Spinal cord (tissue), 10 donors: ENCODE measurements around the gene TMC6. TPM values are rescaled to one million over a fixed set of nuclear protein-coding genes. Genes with fewer than 3 reads are reported as not detected.
"Not testable (repeated sequence)": the region's sequence is repeated elsewhere in the genome, so short reads cannot be mapped to it uniquely, and the experiment has no call there.

ENCODE experiments used
- DNase-seq, 6 donors: peaks; one replicate each; pipeline versions ENCODE4 v3.0.0 to v3.0.0-alpha.2; 2013 to 2015; ENCODE audit warnings: low spot score in 6 of 6, low read depth in 4 of 6
- H3K27ac ChIP-seq: one replicate; pipeline ENCODE4 v1.5.1; 2013; ENCODE audit warnings: low read depth, low read length, control low read depth
- H3K27me3 ChIP-seq: one replicate; pipeline ENCODE4 v1.6.1; 2013; ENCODE audit warnings: low read length; ENCODE audit not compliant: control insufficient read depth, insufficient read depth
- H3K36me3 ChIP-seq: one replicate; pipeline ENCODE4 v1.6.1; 2013; ENCODE audit warnings: low read length; ENCODE audit not compliant: control insufficient read depth, insufficient read depth
- H3K4me1 ChIP-seq: one replicate; pipeline ENCODE4 v1.6.1; 2013; ENCODE audit warnings: low read length; ENCODE audit not compliant: control insufficient read depth, insufficient read depth
- H3K4me3 ChIP-seq: one replicate; pipeline ENCODE4 v1.5.1; 2013; ENCODE audit warnings: low read depth, low read length, control low read depth
- H3K9me3 ChIP-seq: one replicate; pipeline ENCODE4 v1.6.1; 2013; ENCODE audit warnings: low read length; ENCODE audit not compliant: control insufficient read depth, insufficient read depth
- WGBS: methylation state at CpG from one replicate; pipeline ENCODE4 v1.1.5; 2013; ENCODE audit warnings: missing lambda C conversion rate; ENCODE audit not compliant: insufficient coverage; 5-methylcytosine and 5-hydroxymethylcytosine counted together
- long read RNA-seq, 4 donors: transcript quantifications; one replicate each; lab custom pipeline, GENCODE V29; 2026
- polyA plus RNA-seq, 2 donors: library from polyadenylated mRNA; unstranded; fragments of 120-200 nt; gene quantifications; one replicate each; pipeline ENCODE4 v1.2.1, GENCODE V29; 2013; ENCODE audit not compliant: insufficient read length in 2 of 2
- total RNA-seq, 2 donors: library from RNA; depleted of rRNA in 1 of 2; stranded (reverse); fragments of 120-200 nt in 1 of 2; fragments of >200 nt in 1 of 2; gene quantifications; one replicate each; pipeline versions ENCODE4 v1.2.3 to v1.2.4, GENCODE V29; 2013 to 2014
- donor health status: healthy.

Gene TMC6
- total RNA-seq = 10 to 100 TPM; 15.2 to 33.4 TPM
- polyA plus RNA-seq = 10 to 100 TPM; 19.9 to 29.7 TPM
- long read RNA-seq, donor 1, full-length matches to known transcripts = 2 of 58 reads
- long read RNA-seq, donor 1, partial matches to known transcripts = 36 of 58 reads
- long read RNA-seq, donor 1, other reads (novel, unspliced or antisense) = 20 of 58 reads
- long read RNA-seq, donor 2 = 0 reads
- long read RNA-seq, donor 3, partial matches to known transcripts = 0 of 1 reads
- long read RNA-seq, donor 3, other reads (novel, unspliced or antisense) = 0 of 1 reads
- long read RNA-seq, donor 4, partial matches to known transcripts = 0 of 5 reads
- long read RNA-seq, donor 4, other reads (novel, unspliced or antisense) = 0 of 5 reads

- H3K9me3 ChIP-seq = no peaks in the 10 kb centered on the region
- peaks cover 77% of the 10 kb centered on the region for H3K4me1 ChIP-seq
- peak within 1 kb of the TSS; percentile 92 for H3K27ac ChIP-seq
- H3K27me3 ChIP-seq = peaks cover 58% of the 10 kb centered on the region
- peak in 2 of 6 donors; percentile 23 to 61 for DNase-seq
- H3K4me3 ChIP-seq = peak within 1 kb of the TSS; percentile 55
- 2% methylated on average over 33 of the region's 54 CpGs for WGBS
- H3K36me3 ChIP-seq = peaks cover 22% of the 10 kb centered on the region
Measured at GRCh38 chr17:78128551-78129350, at the start of gene TMC6. TSS of gene TMC6 (minus strand) at chr17:78128755. CDS start at chr17:78126832, 1,923 bp downstream.

- peak in 2 of 6 donors; percentile 41 to 64 for DNase-seq
- H3K36me3 ChIP-seq = peaks cover 47% of the 10 kb centered on the region
- no peaks in the 10 kb centered on the region for H3K9me3 ChIP-seq
- no peaks in the 10 kb centered on the region for H3K27me3 ChIP-seq
- H3K4me1 ChIP-seq = peaks cover 44% of the 10 kb centered on the region
- 38% methylated on average over 5 of the region's 14 CpGs for WGBS
- H3K4me3 ChIP-seq = no peak overlapping the region
- H3K27ac ChIP-seq = no peak overlapping the region
Measured at GRCh38 chr17:78176548-78177025, 48.0 kb upstream of the TMC6 start.

GRCh38 chr17:78175643-78175981 lies 47.1 kb upstream of the TMC6 start:
- WGBS = 88% methylated on average over 14 of the region's 14 CpGs
- peaks cover 48% of the 10 kb centered on the region for H3K4me1 ChIP-seq

GRCh38 chr17:78174870-78175642 lies 46.5 kb upstream of the TMC6 start:
- WGBS = 79% methylated on average over 25 of the region's 28 CpGs
- Histone ChIP-seq H3K27me3 (no peaks in the 10 kb centered on the region), H3K36me3 (peaks cover 59% of the 10 kb centered on the region), H3K4me3 (no peak overlapping the region), H3K4me1 (peaks cover 49% of the 10 kb centered on the region), H3K27ac (peak overlapping the region; percentile 0), H3K9me3 (no peaks in the 10 kb centered on the region)
- peak in 1 of 6 donors; percentile 58 for DNase-seq

More at GRCh38 chr17:78175643-78175981, 47.1 kb upstream of the TMC6 start:
- no peak for DNase-seq
- Histone ChIP-seq H3K27ac (no peak overlapping the region), H3K36me3 (peaks cover 57% of the 10 kb centered on the region), H3K4me3 (no peak overlapping the region), H3K27me3 (no peaks in the 10 kb centered on the region), H3K9me3 (no peaks in the 10 kb centered on the region)

- Histone ChIP-seq H3K27ac (peak overlapping the region; percentile 0), H3K27me3 (no peaks in the 10 kb centered on the region), H3K4me3 (no peak overlapping the region), H3K36me3 (peaks cover 58% of the 10 kb centered on the region), H3K9me3 (no peaks in the 10 kb centered on the region), H3K4me1 (peaks cover 56% of the 10 kb centered on the region)
- peak in 1 of 6 donors; percentile 56 for DNase-seq
- WGBS = 56% methylated on average over 15 of the region's 15 CpGs
Measured at GRCh38 chr17:78174346-78174869, 45.9 kb upstream of the TMC6 start.

- H3K27ac ChIP-seq = no peak overlapping the region
- no peak for DNase-seq
- H3K27me3 ChIP-seq = no peaks in the 10 kb centered on the region
- peaks cover 53% of the 10 kb centered on the region for H3K36me3 ChIP-seq
- H3K9me3 ChIP-seq = no peaks in the 10 kb centered on the region
- 75% methylated on average over 9 of the region's 11 CpGs for WGBS
- H3K4me1 ChIP-seq = peaks cover 63% of the 10 kb centered on the region
- no peak overlapping the region for H3K4me3 ChIP-seq
Measured at GRCh38 chr17:78173097-78173715, 44.7 kb upstream of the TMC6 start.

- no peak for DNase-seq
- H3K27ac ChIP-seq = peak overlapping the region; percentile 7
- H3K36me3 ChIP-seq = peaks cover 53% of the 10 kb centered on the region
- H3K27me3 ChIP-seq = peaks cover 2% of the 10 kb centered on the region
- 51% methylated on average over 16 of the region's 19 CpGs for WGBS
- H3K4me3 ChIP-seq = no peak overlapping the region
- H3K4me1 ChIP-seq = peaks cover 68% of the 10 kb centered on the region
- no peaks in the 10 kb centered on the region for H3K9me3 ChIP-seq
Measured at GRCh38 chr17:78172249-78173051, 43.9 kb upstream of the TMC6 start.

- not testable (repeated sequence) for H3K27ac ChIP-seq, DNase-seq, H3K4me3 ChIP-seq, H3K27me3 ChIP-seq, H3K9me3 ChIP-seq
- peaks cover 65% of the 10 kb centered on the region for H3K4me1 ChIP-seq
- WGBS = 81% methylated on average over 12 of the region's 19 CpGs
- H3K36me3 ChIP-seq = peaks cover 53% of the 10 kb centered on the region
Measured at GRCh38 chr17:78171591-78172248, 43.2 kb upstream of the TMC6 start.
